Measurements from ENCODE around the gene TMEM178B.

TMEM178B gene

DNA sequence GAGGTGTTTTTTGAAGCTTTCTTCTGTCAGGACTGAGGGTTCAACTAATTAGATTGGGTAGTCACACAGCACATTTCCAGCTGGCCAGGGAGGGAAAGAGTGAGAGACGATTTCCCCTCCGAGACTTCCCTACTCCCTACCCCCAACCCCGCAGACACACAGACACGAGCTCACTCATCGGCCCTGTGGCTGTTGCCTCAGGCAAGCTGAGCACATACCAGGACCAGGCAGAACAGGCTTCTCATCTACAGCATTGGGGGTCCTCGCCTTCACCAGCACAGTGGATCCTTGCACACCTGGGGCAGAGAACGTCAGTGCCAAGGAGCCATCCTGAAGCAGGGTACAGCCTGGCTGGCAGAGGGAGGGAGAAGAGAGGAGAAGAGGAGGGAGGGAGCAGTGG lies 144.1 kb downstream of the TMEM178B start:
- Histone ChIP-seq H3K9ac (ENCODE audit: low read depth, low read length) (no peak overlapping the region), H3K27me3 (ENCODE audit: control insufficient read depth, insufficient read depth, low read length) (no peaks in the 10 kb centered on the region), H3K36me3 (ENCODE audit: control insufficient read depth, insufficient read depth, low read length) (no peaks in the 10 kb centered on the region), H3K9me3 (ENCODE audit: control insufficient read depth, insufficient read depth, low read length) (no peaks in the 10 kb centered on the region), H3K4me3 (ENCODE audit: low read depth, low read length) (no peak overlapping the region), H3K4me1 (ENCODE audit: control insufficient read depth, insufficient read depth, low read length) (peaks cover 9% of the 10 kb centered on the region)

DNA sequence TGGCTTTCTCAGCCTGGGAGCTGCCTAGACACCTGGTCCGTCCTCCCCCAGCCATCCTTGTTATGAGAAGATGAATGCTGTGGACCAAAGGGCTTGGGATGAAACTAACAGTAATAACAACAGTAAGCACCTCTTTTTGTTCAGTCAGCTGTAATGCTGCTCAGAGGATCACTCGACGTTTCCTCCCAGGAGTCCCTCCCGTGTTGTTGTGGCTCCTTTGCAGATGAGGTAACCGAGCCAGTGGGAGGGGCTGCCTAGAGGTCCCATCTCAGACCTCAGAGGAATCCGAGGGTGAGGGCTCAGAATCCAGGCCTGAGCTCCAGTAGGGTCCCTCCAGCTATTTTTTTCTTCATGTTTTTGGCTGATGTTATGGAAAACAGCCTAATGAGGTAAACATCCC lies 145.1 kb downstream of the TMEM178B start:
- Histone ChIP-seq H3K9me3 (ENCODE audit: control insufficient read depth, insufficient read depth, low read length) (no peaks in the 10 kb centered on the region), H3K9ac (ENCODE audit: low read depth, low read length) (no peak overlapping the region), H3K4me3 (ENCODE audit: low read depth, low read length) (no peak overlapping the region), H3K36me3 (ENCODE audit: control insufficient read depth, insufficient read depth, low read length) (no peaks in the 10 kb centered on the region), H3K27me3 (ENCODE audit: control insufficient read depth, insufficient read depth, low read length) (no peaks in the 10 kb centered on the region), H3K4me1 (ENCODE audit: control insufficient read depth, insufficient read depth, low read length) (peaks cover 6% of the 10 kb centered on the region)

GRCh38 chr7:141220263-141220880 lies 146.5 kb downstream of the TMEM178B start:
- no peaks in the 10 kb centered on the region for H3K4me1 ChIP-seq (ENCODE audit: control insufficient read depth, insufficient read depth, low read length)
- no peak overlapping the region for H3K4me3 ChIP-seq (ENCODE audit: low read depth, low read length)
- no peaks in the 10 kb centered on the region for H3K9me3 ChIP-seq (ENCODE audit: control insufficient read depth, insufficient read depth, low read length)
- H3K36me3 ChIP-seq (ENCODE audit: control insufficient read depth, insufficient read depth, low read length), result no peaks in the 10 kb centered on the region
- no peaks in the 10 kb centered on the region for H3K27me3 ChIP-seq (ENCODE audit: control insufficient read depth, insufficient read depth, low read length)
- H3K9ac ChIP-seq (ENCODE audit: low read depth, low read length), result no peak overlapping the region

GRCh38 chr7:141221007-141221612 lies 147.2 kb downstream of the TMEM178B start:
- no peak overlapping the region for H3K4me3 ChIP-seq (ENCODE audit: low read depth, low read length)
- no peaks in the 10 kb centered on the region for H3K36me3 ChIP-seq (ENCODE audit: control insufficient read depth, insufficient read depth, low read length)
- H3K4me1 ChIP-seq (ENCODE audit: control insufficient read depth, insufficient read depth, low read length), result no peaks in the 10 kb centered on the region
- no peak overlapping the region for H3K9ac ChIP-seq (ENCODE audit: low read depth, low read length)
- no peaks in the 10 kb centered on the region for H3K9me3 ChIP-seq (ENCODE audit: control insufficient read depth, insufficient read depth, low read length)
- H3K27me3 ChIP-seq (ENCODE audit: control insufficient read depth, insufficient read depth, low read length), result no peaks in the 10 kb centered on the region

GRCh38 chr7:141225916-141226618 lies 152.2 kb downstream of the TMEM178B start:
- no peaks in the 10 kb centered on the region for H3K9me3 ChIP-seq (ENCODE audit: control insufficient read depth, insufficient read depth, low read length)
- H3K4me3 ChIP-seq (ENCODE audit: low read depth, low read length), result no peak overlapping the region
- H3K4me1 ChIP-seq (ENCODE audit: control insufficient read depth, insufficient read depth, low read length), result no peaks in the 10 kb centered on the region
- H3K9ac ChIP-seq (ENCODE audit: low read depth, low read length), result no peak overlapping the region
- H3K27me3 ChIP-seq (ENCODE audit: control insufficient read depth, insufficient read depth, low read length), result no peaks in the 10 kb centered on the region
- H3K36me3 ChIP-seq (ENCODE audit: control insufficient read depth, insufficient read depth, low read length), result no peaks in the 10 kb centered on the region

DNA sequence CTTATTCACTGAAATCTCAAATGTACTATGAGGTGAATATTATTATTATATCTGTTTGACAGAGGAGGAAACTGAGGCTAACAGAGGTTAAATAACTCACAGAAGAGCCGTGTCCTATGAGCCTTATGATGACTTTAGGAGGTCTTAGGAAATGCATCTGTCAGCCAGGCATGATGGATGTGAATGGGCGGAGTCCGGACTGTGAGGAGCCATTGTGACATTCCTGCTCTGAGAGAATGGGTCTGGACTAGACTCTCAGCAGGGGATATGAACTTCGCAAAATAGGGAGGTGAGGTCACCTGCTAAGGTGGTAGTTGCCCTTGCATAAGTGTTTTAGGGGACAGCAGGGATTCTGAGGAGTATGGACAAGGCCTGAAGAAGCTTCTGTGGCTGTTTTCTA lies 153.6 kb downstream of the TMEM178B start:
- H3K27me3 ChIP-seq (ENCODE audit: control insufficient read depth, insufficient read depth, low read length), result no peaks in the 10 kb centered on the region
- no peak overlapping the region for H3K4me3 ChIP-seq (ENCODE audit: low read depth, low read length)
- no peaks in the 10 kb centered on the region for H3K36me3 ChIP-seq (ENCODE audit: control insufficient read depth, insufficient read depth, low read length)
- H3K9ac ChIP-seq (ENCODE audit: low read depth, low read length), result no peak overlapping the region
- no peaks in the 10 kb centered on the region for H3K9me3 ChIP-seq (ENCODE audit: control insufficient read depth, insufficient read depth, low read length)
- H3K4me1 ChIP-seq (ENCODE audit: control insufficient read depth, insufficient read depth, low read length), result no peaks in the 10 kb centered on the region

GRCh38 chr7:141228482-141228881 lies 154.6 kb downstream of the TMEM178B start:
- no peaks in the 10 kb centered on the region for H3K27me3 ChIP-seq (ENCODE audit: control insufficient read depth, insufficient read depth, low read length)

GRCh38 chr7:141231018-141231792 lies 157.3 kb downstream of the TMEM178B start:
- H3K9me3 ChIP-seq (ENCODE audit: control insufficient read depth, insufficient read depth, low read length), result no peaks in the 10 kb centered on the region
- no peak overlapping the region for H3K9ac ChIP-seq (ENCODE audit: low read depth, low read length)

More at GRCh38 chr7:141228482-141228881, 154.6 kb downstream of the TMEM178B start:
- Histone ChIP-seq H3K9ac (ENCODE audit: low read depth, low read length) (no peak overlapping the region), H3K36me3 (ENCODE audit: control insufficient read depth, insufficient read depth, low read length) (no peaks in the 10 kb centered on the region), H3K9me3 (ENCODE audit: control insufficient read depth, insufficient read depth, low read length) (no peaks in the 10 kb centered on the region), H3K4me1 (ENCODE audit: control insufficient read depth, insufficient read depth, low read length) (no peaks in the 10 kb centered on the region), H3K4me3 (ENCODE audit: low read depth, low read length) (no peak overlapping the region)

GRCh38 chr7:141232286-141233051 lies 158.6 kb downstream of the TMEM178B start:
- Histone ChIP-seq H3K36me3 (ENCODE audit: control insufficient read depth, insufficient read depth, low read length) (no peaks in the 10 kb centered on the region), H3K9ac (ENCODE audit: low read depth, low read length) (no peak overlapping the region), H3K4me1 (ENCODE audit: control insufficient read depth, insufficient read depth, low read length) (no peaks in the 10 kb centered on the region), H3K27me3 (ENCODE audit: control insufficient read depth, insufficient read depth, low read length) (no peaks in the 10 kb centered on the region), H3K4me3 (ENCODE audit: low read depth, low read length) (no peak overlapping the region), H3K9me3 (ENCODE audit: control insufficient read depth, insufficient read depth, low read length) (no peaks in the 10 kb centered on the region)

More at GRCh38 chr7:141231018-141231792, 157.3 kb downstream of the TMEM178B start:
- Histone ChIP-seq H3K4me1 (ENCODE audit: control insufficient read depth, insufficient read depth, low read length) (no peaks in the 10 kb centered on the region), H3K4me3 (ENCODE audit: low read depth, low read length) (no peak overlapping the region), H3K27me3 (ENCODE audit: control insufficient read depth, insufficient read depth, low read length) (no peaks in the 10 kb centered on the region), H3K36me3 (ENCODE audit: control insufficient read depth, insufficient read depth, low read length) (no peaks in the 10 kb centered on the region)

- Histone ChIP-seq H3K9me3 (ENCODE audit: control insufficient read depth, insufficient read depth, low read length) (no peaks in the 10 kb centered on the region), H3K4me1 (ENCODE audit: control insufficient read depth, insufficient read depth, low read length) (peaks cover 12% of the 10 kb centered on the region), H3K27me3 (ENCODE audit: control insufficient read depth, insufficient read depth, low read length) (no peaks in the 10 kb centered on the region), H3K9ac (ENCODE audit: low read depth, low read length) (no peak overlapping the region), H3K4me3 (ENCODE audit: low read depth, low read length) (no peak overlapping the region), H3K36me3 (ENCODE audit: control insufficient read depth, insufficient read depth, low read length) (no peaks in the 10 kb centered on the region)
These were observed 160.7 kb downstream of the TMEM178B start for GRCh38 chr7:141234335-141235105.
